A673 (cell line): ENCODE results near the gene ALDH1A3.

ENCODE experiments used
- CTCF ChIP-seq: fragments of 300-800, 200-600 bp; sonication (generic); conservative IDR thresholded peaks from 2 replicates; pipeline ENCODE4 v1.5.1; 2017; ENCODE audit warnings: low read depth, mild to moderate bottlenecking, antibody characterized with exemption, low read length, moderate library complexity, mixed read lengths
- EZH2 ChIP-seq: fragments of 200-600 bp; sonication (generic); IDR thresholded peaks from 2 replicates; pipeline ENCODE4 v1.6.1; 2017; ENCODE audit warnings: borderline replicate concordance, low read depth, mild to moderate bottlenecking, mixed read lengths, antibody characterized with exemption, low read length; ENCODE audit not compliant: poor library complexity, severe bottlenecking

- no peak for TF ChIP-seq CTCF
- no peak for TF ChIP-seq EZH2
Observed at GRCh38 chr15:100901702-100902435, 22.2 kb downstream of the ALDH1A3 start.
